Keratinocyte (primary cell): ENCODE measurements around the gene CEP57L1. TPM values are rescaled to one million over a fixed set of nuclear protein-coding genes. Genes with fewer than 3 reads are reported as not detected.
"Not testable (repeated sequence)": the region's sequence is repeated elsewhere in the genome, so short reads cannot be mapped to it uniquely, and the experiment has no call there.

Source experiments
- DNase-seq: peaks from one replicate; pipeline ENCODE4 v3.0.0-alpha.2; 2011; ENCODE audit warnings: low read depth, missing footprints, low spot score
- FAIRE-seq: peaks from 2 replicates; lab custom pipeline; 2011; peaks lifted over from hg19 to GRCh38; lab: Jason Lieb, UNC
- H2AFZ ChIP-seq: 2 replicates; pipeline ENCODE4 v1.6.0; 2012; ENCODE audit warnings: low read length, control low read depth, inconsistent platforms; ENCODE audit not compliant: control insufficient read depth
- H3K27ac ChIP-seq: 2 replicates; pipeline ENCODE4 v1.5.1; 2011; ENCODE audit warnings: low read length; ENCODE audit not compliant: control insufficient read depth, insufficient read depth
- H3K27me3 ChIP-seq: 3 replicates; pipeline ENCODE4 v1.6.0; 2011; ENCODE audit warnings: low read length; ENCODE audit not compliant: control insufficient read depth, insufficient read depth; ENCODE audit errors: extremely low read depth
- H3K36me3 ChIP-seq, 2 experiments: 2 replicates in 1 of 2; 3 replicates in 1 of 2; pipeline ENCODE4 v1.5.1; 2011; ENCODE audit warnings: low read length in 2 of 2, mild to moderate bottlenecking in 1 of 2; ENCODE audit not compliant: control insufficient read depth in 2 of 2, insufficient read depth in 2 of 2; ENCODE audit errors: extremely low read depth in 1 of 2
- H3K4me1 ChIP-seq: 3 replicates; pipeline ENCODE4 v1.5.1; 2011; ENCODE audit warnings: low read length; ENCODE audit not compliant: control insufficient read depth, insufficient read depth; ENCODE audit errors: extremely low read depth
- H3K4me2 ChIP-seq: 3 replicates; pipeline ENCODE4 v1.6.0; 2011; ENCODE audit warnings: low read depth, low read length; ENCODE audit not compliant: control insufficient read depth, insufficient read depth; ENCODE audit errors: extremely low read depth
- H3K4me3 ChIP-seq, 3 experiments: fragments of 200-600 bp in 1 of 3; sonication (generic) in 1 of 3; 2 replicates in 2 of 3; 3 replicates in 1 of 3; pipeline ENCODE4 v1.5.1; 2011 to 2016; ENCODE audit warnings: low read length in 3 of 3, mild to moderate bottlenecking in 3 of 3, control low read depth in 2 of 3, inconsistent platforms in 1 of 3, low read depth in 1 of 3, mixed read lengths in 1 of 3, mixed run types in 1 of 3, moderate library complexity in 1 of 3; ENCODE audit not compliant: control insufficient read depth in 2 of 3, insufficient read depth in 2 of 3; ENCODE audit errors: extremely low read depth in 1 of 3
- H3K79me2 ChIP-seq: 2 replicates; pipeline ENCODE4 v1.6.0; 2012; ENCODE audit warnings: low read length; ENCODE audit not compliant: control insufficient read depth, insufficient read depth
- H3K9ac ChIP-seq: 3 replicates; pipeline ENCODE4 v1.6.0; 2011; ENCODE audit warnings: low read length; ENCODE audit not compliant: control insufficient read depth, insufficient read depth; ENCODE audit errors: extremely low read depth
- H3K9me1 ChIP-seq: 3 replicates; pipeline ENCODE4 v1.6.0; 2011; ENCODE audit warnings: low read length; ENCODE audit not compliant: control insufficient read depth, insufficient read depth; ENCODE audit errors: extremely low read depth
- H3K9me3 ChIP-seq: 2 replicates; pipeline ENCODE4 v1.5.1; 2012; ENCODE audit warnings: low read depth, low read length; ENCODE audit not compliant: control insufficient read depth
- H4K20me1 ChIP-seq: 3 replicates; pipeline ENCODE4 v1.6.0; 2011; ENCODE audit warnings: low read length; ENCODE audit not compliant: control insufficient read depth, insufficient read depth; ENCODE audit errors: extremely low read depth
- CTCF ChIP-seq, 3 experiments: IDR thresholded peaks in 1 of 3; conservative IDR thresholded peaks in 1 of 3; optimal IDR thresholded peaks in 1 of 3; 2 replicates in 2 of 3; 3 replicates in 1 of 3; pipeline versions ENCODE3 to v1.5.1; 2011; ENCODE audit warnings: low read length in 3 of 3, mild to moderate bottlenecking in 3 of 3, moderate library complexity in 2 of 3, control low read depth in 1 of 3, inconsistent platforms in 1 of 3; ENCODE audit not compliant: insufficient read depth in 2 of 3; ENCODE audit errors: extremely low read depth in 1 of 3
- EZH2 ChIP-seq: IDR thresholded peaks from one replicate; pipeline ENCODE4 v1.6.1; 2012; ENCODE audit warnings: inconsistent platforms, mild to moderate bottlenecking, low read length, moderate library complexity
- dilution Hi-C: fragments of 300-500 bp; cut with MboI; formaldehyde crosslinking; loops from one replicate; pipeline ENCODE4 v1.7.0; 2020; ENCODE audit warnings: low sequenced_read_pairs; ENCODE audit not compliant: extremely low pct_ligation_motif_present
- polyA plus RNA-seq, 5 experiments: library from polyadenylated mRNA; depleted of rRNA in 3 of 5; stranded (reverse) in 3 of 5; stranded (forward) in 1 of 5; unstranded in 1 of 5; fragments of >200 nt; gene quantifications; 1 replicate in 1 of 5; 2 replicates in 3 of 5; 3 replicates in 1 of 5; pipeline versions ENCODE4 v1.2.1 to v1.2.3, GENCODE V29; 2011 to 2012; ENCODE audit warnings: missing spikeins in 2 of 5, low read depth in 1 of 5, low replicate concordance in 1 of 5

The CEP57L1 gene
- polyA plus RNA-seq, 1 donor (not counting 4 experiments of a cell fraction or from before 2014, with no cell fraction given), result 14.2 TPM

GRCh38 chr6:109130065-109130464, 34.8 kb downstream of the CEP57L1 start:
- Histone ChIP-seq H4K20me1 (no peaks in the 10 kb centered on the region), H3K4me2 (no peak overlapping the region), H3K27ac (no peak overlapping the region), H3K9me1 (no peaks in the 10 kb centered on the region), H3K36me3 (no peaks in the 10 kb centered on the region), H3K27me3 (no peaks in the 10 kb centered on the region), H3K4me1 (no peaks in the 10 kb centered on the region), H3K4me3 (no peak overlapping the region), H3K79me2 (no peaks in the 10 kb centered on the region), H3K9ac (no peak overlapping the region), H3K9me3 (no peaks in the 10 kb centered on the region), H2AFZ (no peak overlapping the region)
- FAIRE-seq (no peak), DNase-seq (no peak)
- dilution Hi-C loops, result no loop called here
- TF ChIP-seq CTCF (optimal IDR thresholded peaks at IDR 0.05 in 1 of 3, IDR thresholded peaks at IDR 0.05 in 1 of 3, conservative IDR thresholded peaks at IDR 0.05 in 1 of 3; ENCODE audit: extremely low read depth in 1 of 3, insufficient read depth in 2 of 3, low read length in 3 of 3), result no peak
- TF ChIP-seq EZH2, result no peak

- H2AFZ ChIP-seq, H3K9me3 ChIP-seq, H3K79me2 ChIP-seq, FAIRE-seq, H3K27ac ChIP-seq, dilution Hi-C loops, H3K9me1 ChIP-seq, H3K4me2 ChIP-seq, H3K4me1 ChIP-seq, DNase-seq, H3K4me3 ChIP-seq, H3K27me3 ChIP-seq, H3K36me3 ChIP-seq, H3K9ac ChIP-seq, H4K20me1 ChIP-seq: not testable (repeated sequence)
Measured at GRCh38 chr6:109135600-109135999, 40.3 kb downstream of the CEP57L1 start.

GRCh38 chr6:109136039-109136438, 40.7 kb downstream of the CEP57L1 start:
- H3K9me1 ChIP-seq, H2AFZ ChIP-seq, H3K79me2 ChIP-seq, H3K4me1 ChIP-seq, H3K4me3 ChIP-seq, H4K20me1 ChIP-seq, H3K36me3 ChIP-seq, dilution Hi-C loops, H3K9me3 ChIP-seq, H3K9ac ChIP-seq, H3K27me3 ChIP-seq, H3K27ac ChIP-seq, FAIRE-seq, DNase-seq, H3K4me2 ChIP-seq: not testable (repeated sequence)

GRCh38 chr6:109136530-109136929, 41.2 kb downstream of the CEP57L1 start:
- H3K4me1 ChIP-seq, H3K4me2 ChIP-seq, dilution Hi-C loops, H3K79me2 ChIP-seq, H2AFZ ChIP-seq, H3K9ac ChIP-seq, H3K9me1 ChIP-seq, FAIRE-seq, H3K27ac ChIP-seq, H4K20me1 ChIP-seq, H3K27me3 ChIP-seq, H3K9me3 ChIP-seq, H3K4me3 ChIP-seq, DNase-seq, H3K36me3 ChIP-seq: not testable (repeated sequence)
